ENCODE measurements around the gene SFTPD. TPM values are rescaled to one million over a fixed set of nuclear protein-coding genes. Genes with fewer than 3 reads are reported as not detected.
"Not testable (repeated sequence)": the region's sequence is repeated elsewhere in the genome, so short reads cannot be mapped to it uniquely, and the experiment has no call there.

The SFTPD gene
- polyA plus RNA-seq: 0.42 TPM
- long read RNA-seq, donor 1: 0 reads
- long read RNA-seq, donor 2: 0 reads
- long read RNA-seq, donor 3: 0 reads
- long read RNA-seq, donor 4: 0 reads
- long read RNA-seq, donor 5: 0 reads
- long read RNA-seq, donor 6: 0 reads
- long read RNA-seq, donor 7: 0 reads
- long read RNA-seq, donor 8: 0 reads
- long read RNA-seq, donor 9: 0 reads
- long read RNA-seq, donor 10: 0 reads
- long read RNA-seq, donor 11: 0 reads

DNA sequence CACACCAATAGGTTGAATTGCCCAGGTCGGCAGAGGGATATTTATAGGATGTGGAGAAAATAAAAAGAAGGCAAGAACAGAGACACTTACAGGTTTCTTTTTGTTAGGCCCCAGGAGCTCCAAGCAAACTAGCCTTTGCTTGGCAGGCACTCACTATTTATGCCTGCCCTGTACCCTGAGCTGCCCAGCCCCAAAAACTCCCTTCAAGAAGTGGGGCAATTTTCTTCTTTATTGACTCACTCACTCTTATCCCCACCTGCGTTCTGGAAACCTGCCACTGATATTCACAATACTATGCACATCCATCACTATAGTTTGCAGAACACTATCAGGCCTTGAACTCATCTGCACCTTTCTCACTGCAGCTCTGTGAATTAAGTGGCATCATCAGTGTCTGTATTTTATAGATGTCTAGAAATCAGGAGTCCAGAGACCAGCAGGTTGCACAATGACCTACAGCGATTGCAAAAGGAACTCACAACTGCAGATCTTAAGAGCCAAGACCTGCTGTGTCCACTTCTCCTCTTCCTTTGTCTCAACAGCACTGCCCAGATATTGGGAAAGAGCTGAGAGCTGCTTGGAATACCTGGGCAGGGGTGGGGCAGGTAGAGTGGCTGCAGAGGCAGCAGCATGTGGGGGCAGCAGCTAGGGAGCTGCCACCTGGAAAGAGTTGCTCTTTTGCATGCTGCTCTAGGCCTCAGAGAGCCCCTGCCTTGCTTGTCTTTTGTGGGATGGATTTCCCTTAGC, at the start of gene SFTPD:
Gene SFTPD (minus strand): TSS at position 130 of the 747 bp plus-strand sequence. CDS start 2,446 bp downstream, outside the sequence.
- peaks cover 3% of the 10 kb centered on the region for H3K27me3 ChIP-seq (ENCODE audit: control insufficient read depth, insufficient read depth, low read length)
- no peaks in the 10 kb centered on the region for H3K4me1 ChIP-seq (ENCODE audit: control insufficient read depth, insufficient read depth, low read length)
- H3K27ac ChIP-seq (ENCODE audit: low read length): no peak within 1 kb of the TSS
- peak; percentile 50 to 56 for DNase-seq
- 71% methylated on average over 1 of the region's 3 CpGs for WGBS (ENCODE audit: insufficient coverage, low lambda C conversion rate)
- no peak within 1 kb of the TSS for H3K4me3 ChIP-seq (ENCODE audit: low read length)
- H3K36me3 ChIP-seq (ENCODE audit: control insufficient read depth, insufficient read depth, low read length): no peaks in the 10 kb centered on the region
- H3K9me3 ChIP-seq (ENCODE audit: control insufficient read depth, low read depth, low read length): peaks cover 7% of the 10 kb centered on the region

DNA sequence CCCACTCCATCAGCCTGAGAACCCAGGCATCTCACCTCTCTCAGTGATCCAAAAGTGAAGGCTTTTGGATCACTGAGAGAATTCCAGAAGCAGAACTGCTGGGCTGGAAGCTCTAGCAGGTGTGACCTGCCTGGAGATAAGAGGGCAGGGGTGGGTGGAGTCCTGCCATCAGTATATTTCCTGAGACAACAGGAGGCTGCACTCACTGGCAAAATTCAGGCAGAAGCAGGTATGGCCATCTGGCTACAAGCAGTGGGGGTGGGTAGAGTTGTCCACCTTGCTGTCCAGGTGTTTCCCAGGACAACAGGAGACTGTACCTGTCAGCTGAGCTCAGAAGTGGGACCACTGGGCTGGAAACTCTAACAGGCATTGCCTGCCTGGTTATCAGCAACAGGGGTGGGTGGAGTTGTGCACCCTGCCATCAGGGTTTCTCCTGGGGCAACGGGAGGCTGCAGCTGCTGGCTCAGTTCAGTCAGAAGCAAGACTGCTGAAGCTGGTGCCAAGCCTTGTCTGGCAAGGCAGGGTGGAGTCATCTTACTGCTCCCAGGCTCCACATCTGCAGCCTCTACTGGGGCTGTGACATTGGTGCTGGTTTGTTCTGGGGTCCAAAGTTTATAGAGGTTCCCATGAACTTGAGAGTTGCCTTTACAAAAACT, 47.2 kb upstream of the SFTPD start:
- H3K9me3 ChIP-seq (ENCODE audit: control insufficient read depth, low read depth, low read length): no peaks in the 10 kb centered on the region

DNA sequence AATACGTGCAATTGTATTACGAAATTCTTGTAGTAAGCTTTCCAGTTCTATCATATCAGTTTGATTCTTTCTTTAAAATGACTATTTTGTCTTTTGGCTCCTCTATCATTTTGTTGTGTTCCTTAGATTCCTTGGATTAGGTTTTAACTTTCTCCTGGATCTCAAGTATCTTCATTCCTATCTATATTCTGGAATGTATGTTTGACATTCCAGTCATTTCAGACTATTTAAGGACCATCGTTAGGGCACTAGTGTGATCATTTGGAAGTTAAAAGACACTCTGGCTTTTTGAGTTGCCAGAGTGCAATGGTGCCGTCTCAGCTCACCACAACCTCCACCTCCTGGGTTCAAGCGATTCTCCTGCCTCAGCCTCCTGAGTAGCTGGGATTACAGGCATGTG, 45.7 kb upstream of the SFTPD start:
- H3K27me3 ChIP-seq (ENCODE audit: control insufficient read depth, insufficient read depth, low read length): no peaks in the 10 kb centered on the region
- no peaks in the 10 kb centered on the region for H3K36me3 ChIP-seq (ENCODE audit: control insufficient read depth, insufficient read depth, low read length)
- DNase-seq: no peak
- no peak overlapping the region for H3K4me3 ChIP-seq (ENCODE audit: low read length)
- no peaks in the 10 kb centered on the region for H3K4me1 ChIP-seq (ENCODE audit: control insufficient read depth, insufficient read depth, low read length)
- WGBS (ENCODE audit: insufficient coverage, low lambda C conversion rate): 94% methylated on average over 2 of the region's 5 CpGs
- no peak overlapping the region for H3K27ac ChIP-seq (ENCODE audit: low read length)
- H3K9me3 ChIP-seq (ENCODE audit: control insufficient read depth, low read depth, low read length): peaks cover 4% of the 10 kb centered on the region

More for the DNA sequence above, 47.2 kb upstream of the SFTPD start:
- H3K4me1 ChIP-seq (ENCODE audit: control insufficient read depth, insufficient read depth, low read length): no peaks in the 10 kb centered on the region
- H3K27ac ChIP-seq (ENCODE audit: low read length): no peak overlapping the region
- no peaks in the 10 kb centered on the region for H3K36me3 ChIP-seq (ENCODE audit: control insufficient read depth, insufficient read depth, low read length)
- WGBS (ENCODE audit: insufficient coverage, low lambda C conversion rate): no CpG with 5 or more reads among the region's 1 CpG
- H3K4me3 ChIP-seq (ENCODE audit: low read length): no peak overlapping the region
- no peaks in the 10 kb centered on the region for H3K27me3 ChIP-seq (ENCODE audit: control insufficient read depth, insufficient read depth, low read length)
- DNase-seq: peak in 1 of 2 donors; percentile 7

DNA sequence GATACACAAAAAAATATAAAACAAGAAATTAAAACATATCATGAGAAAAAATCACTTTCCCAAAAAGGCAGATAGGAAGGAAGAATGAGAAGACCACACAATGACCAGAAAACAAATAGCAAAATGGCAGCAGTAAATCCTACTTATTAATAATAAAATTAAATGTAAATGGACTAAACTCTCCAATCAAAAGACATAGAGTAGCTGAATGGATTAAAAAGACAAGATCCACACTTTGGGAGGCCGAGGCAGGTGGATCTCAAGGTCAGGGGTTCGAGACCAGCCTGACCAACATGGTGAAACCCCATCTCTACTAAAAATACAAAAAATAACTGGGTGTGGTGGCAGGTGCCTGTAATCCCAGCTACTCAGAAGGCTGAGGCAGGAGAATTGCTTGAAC, 39.3 kb upstream of the SFTPD start:
- not testable (repeated sequence) for H3K4me1 ChIP-seq (ENCODE audit: control insufficient read depth, insufficient read depth, low read length); H3K4me3 ChIP-seq (ENCODE audit: low read length); DNase-seq; H3K36me3 ChIP-seq (ENCODE audit: control insufficient read depth, insufficient read depth, low read length); H3K27ac ChIP-seq (ENCODE audit: low read length); H3K9me3 ChIP-seq (ENCODE audit: control insufficient read depth, low read depth, low read length)
- WGBS (ENCODE audit: insufficient coverage, low lambda C conversion rate): no CpG with 5 or more reads among the region's 2 CpGs
- peaks cover 25% of the 10 kb centered on the region for H3K27me3 ChIP-seq (ENCODE audit: control insufficient read depth, insufficient read depth, low read length)

DNA sequence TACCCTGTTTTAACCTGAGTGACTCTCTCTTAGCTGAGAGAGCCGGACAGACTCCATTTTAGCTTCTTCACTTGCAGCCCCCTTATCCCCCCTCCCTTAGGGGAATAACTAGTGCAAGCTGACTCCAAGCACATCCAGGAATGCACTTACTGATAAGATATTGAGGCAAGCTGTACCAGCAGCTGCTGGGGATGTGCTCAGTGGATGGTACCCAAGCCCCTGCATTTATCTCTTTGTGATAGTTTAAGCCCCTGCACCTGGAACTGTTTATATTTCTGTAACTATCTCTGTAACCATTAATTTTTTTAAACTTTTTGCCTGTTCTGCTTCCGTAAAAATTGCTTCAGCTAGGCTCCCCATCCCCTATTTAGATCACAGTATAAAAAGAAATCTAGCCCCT, 37.8 kb upstream of the SFTPD start:
- not testable (repeated sequence) for H3K4me3 ChIP-seq (ENCODE audit: low read length); H3K9me3 ChIP-seq (ENCODE audit: control insufficient read depth, low read depth, low read length); H3K4me1 ChIP-seq (ENCODE audit: control insufficient read depth, insufficient read depth, low read length); DNase-seq; H3K36me3 ChIP-seq (ENCODE audit: control insufficient read depth, insufficient read depth, low read length); H3K27ac ChIP-seq (ENCODE audit: low read length)
- 0% methylated on average over 1 of the region's 2 CpGs for WGBS (ENCODE audit: insufficient coverage, low lambda C conversion rate)
- peaks cover 38% of the 10 kb centered on the region for H3K27me3 ChIP-seq (ENCODE audit: control insufficient read depth, insufficient read depth, low read length)

DNA sequence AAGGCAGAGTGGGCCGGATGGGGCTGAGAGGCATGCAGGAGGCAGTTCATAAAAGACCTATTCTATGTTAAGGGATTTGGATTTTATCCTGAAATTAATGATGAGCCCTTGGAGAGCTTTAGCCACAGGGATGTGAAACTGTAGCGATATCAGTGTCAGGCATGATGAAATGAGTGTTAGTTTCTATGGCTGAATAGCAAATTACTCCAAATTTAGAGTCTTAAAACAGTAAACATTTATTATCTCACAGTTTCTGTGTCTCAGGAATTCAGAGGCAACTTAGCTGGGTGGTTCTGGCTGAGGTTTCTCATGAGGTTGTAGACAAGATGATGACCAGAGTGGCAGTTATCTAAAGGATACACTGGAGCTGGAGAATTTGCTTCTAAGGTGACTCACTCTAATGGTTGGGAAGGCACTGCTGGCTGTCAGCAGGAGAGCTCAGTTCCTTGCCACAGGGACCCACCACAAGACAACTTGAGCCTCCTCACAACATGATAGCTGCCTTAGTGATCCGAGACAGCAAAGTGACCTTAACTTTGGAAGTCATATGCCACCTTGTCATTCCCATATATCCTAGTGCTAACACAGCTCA, 36.7 kb upstream of the SFTPD start:
- no peaks in the 10 kb centered on the region for H3K4me1 ChIP-seq (ENCODE audit: control insufficient read depth, insufficient read depth, low read length)
- H3K9me3 ChIP-seq (ENCODE audit: control insufficient read depth, low read depth, low read length): peaks cover 4% of the 10 kb centered on the region
- H3K36me3 ChIP-seq (ENCODE audit: control insufficient read depth, insufficient read depth, low read length): no peaks in the 10 kb centered on the region
- no peak overlapping the region for H3K27ac ChIP-seq (ENCODE audit: low read length)
- 100% methylated on average over 1 of the region's 3 CpGs for WGBS (ENCODE audit: insufficient coverage, low lambda C conversion rate)
- DNase-seq: no peak
- peaks cover 46% of the 10 kb centered on the region for H3K27me3 ChIP-seq (ENCODE audit: control insufficient read depth, insufficient read depth, low read length)
- H3K4me3 ChIP-seq (ENCODE audit: low read length): no peak overlapping the region

DNA sequence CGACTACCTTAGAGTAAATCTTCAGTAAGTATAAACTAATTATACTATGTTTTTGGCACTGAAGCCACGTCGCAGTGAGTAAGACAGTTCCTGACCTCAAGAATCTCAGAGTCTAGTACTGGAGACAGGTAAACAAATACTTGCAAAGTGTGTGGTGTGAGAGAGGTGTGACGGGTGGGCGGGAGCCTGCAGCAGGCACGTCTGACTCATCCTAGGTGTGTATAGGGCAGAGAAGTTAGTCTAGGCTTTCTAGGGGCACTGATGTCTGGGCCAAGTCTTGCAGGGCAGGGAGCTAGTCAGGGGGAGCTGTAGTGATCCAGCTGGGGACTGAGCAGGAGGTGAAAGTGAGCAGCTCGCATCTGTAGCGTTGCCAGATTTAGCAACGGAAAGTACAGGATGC, 35.9 kb upstream of the SFTPD start:
- DNase-seq: no peak
- peaks cover 53% of the 10 kb centered on the region for H3K27me3 ChIP-seq (ENCODE audit: control insufficient read depth, insufficient read depth, low read length)

DNA sequence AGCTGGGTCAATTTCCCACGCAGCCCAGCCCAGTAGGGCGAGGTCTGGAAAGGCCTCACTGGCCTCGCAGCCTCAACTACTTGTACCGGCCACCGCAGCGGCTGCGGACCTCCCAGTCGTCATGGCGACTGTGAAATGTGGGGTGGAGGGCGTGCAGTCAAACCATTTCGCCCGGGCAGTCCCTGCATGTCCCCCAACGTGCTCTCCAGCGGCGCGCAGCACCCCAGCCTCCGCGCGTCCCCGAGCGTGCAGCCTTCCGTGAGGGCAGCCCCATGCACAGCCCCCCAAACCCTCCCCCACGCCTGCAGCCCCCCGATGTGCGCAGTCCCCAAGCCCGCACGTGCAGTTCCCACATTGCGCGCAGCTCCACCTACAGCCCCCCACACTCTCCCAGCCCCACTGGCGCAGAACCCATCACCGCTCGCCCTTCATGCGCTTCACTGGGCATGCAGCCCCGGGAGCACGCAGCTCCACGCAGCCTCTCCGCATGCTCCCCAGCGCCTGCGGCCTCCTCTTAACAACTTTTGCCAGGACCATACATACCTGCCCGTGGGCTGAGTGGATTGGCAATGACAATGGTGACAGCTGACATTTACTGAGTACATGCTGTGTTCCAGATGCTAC, 34.5 kb upstream of the SFTPD start:
- no peak for DNase-seq
- no CpG with 5 or more reads among the region's 40 CpGs for WGBS (ENCODE audit: insufficient coverage, low lambda C conversion rate)

More for the DNA sequence above, 35.9 kb upstream of the SFTPD start:
- H3K27ac ChIP-seq (ENCODE audit: low read length): no peak overlapping the region
- H3K36me3 ChIP-seq (ENCODE audit: control insufficient read depth, insufficient read depth, low read length): no peaks in the 10 kb centered on the region
- H3K4me1 ChIP-seq (ENCODE audit: control insufficient read depth, insufficient read depth, low read length): no peaks in the 10 kb centered on the region
- no peaks in the 10 kb centered on the region for H3K9me3 ChIP-seq (ENCODE audit: control insufficient read depth, low read depth, low read length)
- WGBS (ENCODE audit: insufficient coverage, low lambda C conversion rate): no CpG with 5 or more reads among the region's 9 CpGs
- no peak overlapping the region for H3K4me3 ChIP-seq (ENCODE audit: low read length)

DNA sequence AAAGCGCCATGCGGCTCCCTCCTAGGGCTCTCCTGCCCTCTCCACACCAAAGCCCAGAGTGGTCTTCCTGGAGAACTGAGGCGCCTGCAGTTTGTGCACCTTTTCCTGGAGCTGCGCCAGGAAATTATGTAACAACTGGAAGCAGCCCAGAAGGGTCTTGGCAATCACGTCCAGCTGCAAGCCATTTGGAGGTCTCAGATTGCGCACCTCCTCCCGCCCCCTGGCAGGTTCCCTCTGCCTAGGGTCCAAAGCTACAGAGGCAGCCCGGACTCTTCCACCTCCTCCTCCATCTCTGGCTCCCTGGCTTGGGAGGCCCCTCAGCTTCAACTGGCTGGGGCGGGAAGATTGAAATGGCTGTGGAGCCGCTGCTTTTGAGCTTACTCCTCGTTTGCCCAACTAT, 34.0 kb upstream of the SFTPD start:
- H3K9me3 ChIP-seq (ENCODE audit: control insufficient read depth, low read depth, low read length): no peaks in the 10 kb centered on the region
- H3K4me1 ChIP-seq (ENCODE audit: control insufficient read depth, insufficient read depth, low read length): no peaks in the 10 kb centered on the region
- WGBS (ENCODE audit: insufficient coverage, low lambda C conversion rate): no CpG with 5 or more reads among the region's 11 CpGs
- peak in 1 of 2 donors; percentile 9 for DNase-seq
- H3K36me3 ChIP-seq (ENCODE audit: control insufficient read depth, insufficient read depth, low read length): no peaks in the 10 kb centered on the region
- H3K27me3 ChIP-seq (ENCODE audit: control insufficient read depth, insufficient read depth, low read length): peaks cover 61% of the 10 kb centered on the region
- no peak overlapping the region for H3K4me3 ChIP-seq (ENCODE audit: low read length)
- no peak overlapping the region for H3K27ac ChIP-seq (ENCODE audit: low read length)

More for the DNA sequence above, 34.5 kb upstream of the SFTPD start:
- Histone ChIP-seq H3K36me3 (ENCODE audit: control insufficient read depth, insufficient read depth, low read length) (no peaks in the 10 kb centered on the region), H3K9me3 (ENCODE audit: control insufficient read depth, low read depth, low read length) (no peaks in the 10 kb centered on the region), H3K4me1 (ENCODE audit: control insufficient read depth, insufficient read depth, low read length) (no peaks in the 10 kb centered on the region), H3K27ac (ENCODE audit: low read length) (no peak overlapping the region), H3K4me3 (ENCODE audit: low read length) (no peak overlapping the region), H3K27me3 (ENCODE audit: control insufficient read depth, insufficient read depth, low read length) (peaks cover 61% of the 10 kb centered on the region)

DNA sequence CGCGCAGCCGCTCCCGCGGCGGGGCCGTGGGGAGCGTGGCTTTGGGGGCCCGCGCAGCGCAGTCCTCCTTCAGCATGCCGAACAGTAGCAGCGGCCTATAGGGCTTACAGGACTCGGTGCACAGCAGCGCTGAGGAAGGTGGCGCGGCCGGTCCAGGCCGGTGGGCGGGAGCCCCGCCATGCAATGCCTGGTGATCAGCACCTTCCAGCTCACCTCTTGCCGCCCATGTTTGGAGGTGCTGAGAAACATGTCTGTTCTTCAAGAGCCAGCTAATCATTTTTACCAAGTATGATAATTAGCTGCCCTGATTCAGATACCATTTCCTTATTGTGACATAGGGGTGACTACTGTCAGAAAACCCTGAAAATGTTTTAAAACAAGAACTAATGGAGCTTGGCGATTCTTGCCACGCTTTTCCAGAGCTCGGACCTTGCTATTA, 33.5 kb upstream of the SFTPD start:
- H3K4me3 ChIP-seq (ENCODE audit: low read length): no peak overlapping the region
- no peak for DNase-seq
- no peak overlapping the region for H3K27ac ChIP-seq (ENCODE audit: low read length)
- H3K9me3 ChIP-seq (ENCODE audit: control insufficient read depth, low read depth, low read length): no peaks in the 10 kb centered on the region
- no peaks in the 10 kb centered on the region for H3K4me1 ChIP-seq (ENCODE audit: control insufficient read depth, insufficient read depth, low read length)
- WGBS (ENCODE audit: insufficient coverage, low lambda C conversion rate): no CpG with 5 or more reads among the region's 25 CpGs
- H3K36me3 ChIP-seq (ENCODE audit: control insufficient read depth, insufficient read depth, low read length): no peaks in the 10 kb centered on the region
- H3K27me3 ChIP-seq (ENCODE audit: control insufficient read depth, insufficient read depth, low read length): peaks cover 61% of the 10 kb centered on the region
